Measurements from ENCODE around the gene STOM. TPM values are rescaled to one million over a fixed set of nuclear protein-coding genes. Genes with fewer than 3 reads are reported as not detected.

The STOM gene
- polyA plus RNA-seq, 3 donors: 23.8 to 66.9 (median 63.8) TPM

GRCh38 chr9:121405899-121406298 lies 35.8 kb upstream of the STOM start:
- H3K9me3 Mint-ChIP-seq: peaks cover 0 to 14% (median 7%) of the 10 kb centered on the region in 7 donors
- WGBS (ENCODE audit: insufficient coverage): no CpG with 5 or more reads among the region's 1 CpG

GRCh38 chr9:121404906-121405305 lies 34.9 kb upstream of the STOM start:
- no peaks in the 10 kb centered on the region for H3K4me1 Mint-ChIP-seq
- no peaks in the 10 kb centered on the region for H3K27me3 Mint-ChIP-seq (ENCODE audit: low read depth in 3 of 3)
- intact Hi-C loops (cut with micrococcal nuclease): loop anchor here (5.0 kb wide), 2 partner anchors 193 to 198 kb away; no protein-coding TSS in a partner anchor

More at GRCh38 chr9:121405899-121406298, 35.8 kb upstream of the STOM start:
- no peaks in the 10 kb centered on the region for H3K4me1 Mint-ChIP-seq
- Histone ChIP-seq H4K20me1 (ENCODE audit: insufficient read depth, low read length) (no peaks in the 10 kb centered on the region), H3K4me3 (replicated peaks in 1 of 3; ENCODE audit: low read depth in 2 of 3, low read length in 3 of 3) (no peak overlapping the region), H3K36me3 (replicated peaks in 1 of 2; ENCODE audit: control insufficient read depth in 1 of 2, insufficient read depth in 2 of 2, low read length in 2 of 2) (no peaks in the 10 kb centered on the region), H3K4me2 (replicated peaks; ENCODE audit: extremely low read depth, low read length, poor library complexity, severe bottlenecking) (no peak overlapping the region), H3K79me2 (ENCODE audit: insufficient read depth, low read length) (no peaks in the 10 kb centered on the region), H2AFZ (ENCODE audit: insufficient read depth, low read depth, low read length, poor library complexity, severe bottlenecking) (no peak overlapping the region), H3K4me1 (ENCODE audit: control insufficient read depth in 1 of 2, insufficient read depth in 2 of 2, low read length in 2 of 2) (no peaks in the 10 kb centered on the region), H3K27ac (ENCODE audit: low read depth in 1 of 2, low read length in 2 of 2) (no peak overlapping the region), H3K9me3 (replicated peaks in 1 of 2; ENCODE audit: control insufficient read depth in 1 of 2, insufficient read depth in 1 of 2, low read length in 2 of 2) (peaks cover 0 to 5% of the 10 kb centered on the region in 2 donors), H3K9ac (ENCODE audit: insufficient read depth, low read length, poor library complexity, severe bottlenecking) (no peak overlapping the region), H3K27me3 (ENCODE audit: control insufficient read depth in 2 of 2, insufficient read depth in 2 of 2, low read length in 2 of 2) (no peaks in the 10 kb centered on the region)
- no peaks in the 10 kb centered on the region for H3K36me3 Mint-ChIP-seq
- DNase-seq: no peak
- no peak overlapping the region for H3K4me3 Mint-ChIP-seq
- no peak for TF ChIP-seq CTCF (IDR thresholded peaks at IDR 0.05)
- no peaks in the 10 kb centered on the region for H3K27me3 Mint-ChIP-seq (ENCODE audit: low read depth in 3 of 3)
- H3K27ac Mint-ChIP-seq: no peak overlapping the region
- intact Hi-C loops (cut with micrococcal nuclease): no loop called here

More at GRCh38 chr9:121404906-121405305, 34.9 kb upstream of the STOM start:
- Histone ChIP-seq H3K27ac (ENCODE audit: low read depth in 1 of 2, low read length in 2 of 2) (no peak overlapping the region), H3K4me3 (replicated peaks in 1 of 3; ENCODE audit: low read depth in 2 of 3, low read length in 3 of 3) (no peak overlapping the region), H4K20me1 (ENCODE audit: insufficient read depth, low read length) (no peaks in the 10 kb centered on the region), H3K27me3 (ENCODE audit: control insufficient read depth in 2 of 2, insufficient read depth in 2 of 2, low read length in 2 of 2) (no peaks in the 10 kb centered on the region), H3K9me3 (replicated peaks in 1 of 2; ENCODE audit: control insufficient read depth in 1 of 2, insufficient read depth in 1 of 2, low read length in 2 of 2) (peaks cover 0 to 5% of the 10 kb centered on the region in 2 donors), H3K4me2 (replicated peaks; ENCODE audit: extremely low read depth, low read length, poor library complexity, severe bottlenecking) (no peak overlapping the region), H2AFZ (ENCODE audit: insufficient read depth, low read depth, low read length, poor library complexity, severe bottlenecking) (no peak overlapping the region), H3K9ac (ENCODE audit: insufficient read depth, low read length, poor library complexity, severe bottlenecking) (no peak overlapping the region), H3K4me1 (ENCODE audit: control insufficient read depth in 1 of 2, insufficient read depth in 2 of 2, low read length in 2 of 2) (no peaks in the 10 kb centered on the region), H3K36me3 (replicated peaks in 1 of 2; ENCODE audit: control insufficient read depth in 1 of 2, insufficient read depth in 2 of 2, low read length in 2 of 2) (no peaks in the 10 kb centered on the region), H3K79me2 (ENCODE audit: insufficient read depth, low read length) (no peaks in the 10 kb centered on the region)
- Mint-ChIP-seq H3K9me3 (peaks cover 0 to 14% (median 7%) of the 10 kb centered on the region in 7 donors), H3K27ac (no peak overlapping the region), H3K36me3 (no peaks in the 10 kb centered on the region), H3K4me3 (no peak overlapping the region)
- no peak for TF ChIP-seq CTCF (IDR thresholded peaks at IDR 0.05)
- WGBS (ENCODE audit: insufficient coverage): no CpG with 5 or more reads among the region's 2 CpGs
- DNase-seq: no peak
